H9 (cell line): ENCODE measurements around the gene LMBR1. TPM values are rescaled to one million over a fixed set of nuclear protein-coding genes. Genes with fewer than 3 reads are reported as not detected.

Source experiments
- DNase-seq: peaks from one replicate; pipeline ENCODE4 v3.0.0-alpha.2; 2017
- H2AFZ ChIP-seq: one replicate; pipeline ENCODE4 v1.6.1; 2013; ENCODE audit warnings: mild to moderate bottlenecking, low read length, control low read depth, moderate library complexity
- H2AK5ac ChIP-seq: 2 replicates; pipeline ENCODE4 v1.6.1; 2013; ENCODE audit warnings: low read length, control low read depth, mixed read lengths; ENCODE audit not compliant: insufficient read length
- H2BK120ac ChIP-seq: one replicate; pipeline ENCODE4 v1.6.1; 2013; ENCODE audit warnings: low read depth, mild to moderate bottlenecking, low read length, control low read depth, inconsistent platforms; ENCODE audit not compliant: poor library complexity, severe bottlenecking
- H2BK12ac ChIP-seq: 2 replicates; pipeline ENCODE4 v1.6.1; 2013; ENCODE audit warnings: low read length, control low read depth, mixed read lengths, low read depth; ENCODE audit not compliant: insufficient read length
- H2BK15ac ChIP-seq: 2 replicates; pipeline ENCODE4 v1.6.1; 2013; ENCODE audit warnings: low read depth, low read length, control low read depth
- H2BK20ac ChIP-seq: one replicate; pipeline ENCODE4 v1.6.1; 2013; ENCODE audit warnings: low read depth, mild to moderate bottlenecking, low read length, control low read depth, inconsistent platforms; ENCODE audit not compliant: poor library complexity, severe bottlenecking
- H2BK5ac ChIP-seq: 2 replicates; pipeline ENCODE4 v1.6.1; 2013; ENCODE audit warnings: low read length, control low read depth, mixed read lengths; ENCODE audit not compliant: insufficient read length
- H3K14ac ChIP-seq: 2 replicates; pipeline ENCODE4 v1.6.1; 2013; ENCODE audit warnings: low read length, control low read depth; ENCODE audit not compliant: insufficient read depth
- H3K18ac ChIP-seq: 2 replicates; pipeline ENCODE4 v1.6.1; 2013; ENCODE audit warnings: low read depth, mild to moderate bottlenecking, mixed read lengths, low read length, control low read depth; ENCODE audit not compliant: insufficient read length
- H3K23ac ChIP-seq: 2 replicates; pipeline ENCODE4 v1.6.1; 2013; ENCODE audit warnings: low read length, control low read depth, mixed read lengths, low read depth; ENCODE audit not compliant: insufficient read length
- H3K23me2 ChIP-seq: 2 replicates; pipeline ENCODE4 v1.6.1; 2013; ENCODE audit warnings: low read depth, mild to moderate bottlenecking, mixed read lengths, low read length, control low read depth; ENCODE audit not compliant: insufficient read length, poor library complexity, severe bottlenecking
- H3K27ac ChIP-seq: 2 replicates; pipeline ENCODE4 v1.5.1; 2013; ENCODE audit warnings: low read length, control low read depth, mixed read lengths, low read depth; ENCODE audit not compliant: insufficient read length
- H3K27me3 ChIP-seq: 2 replicates; pipeline ENCODE4 v1.6.1; 2013; ENCODE audit warnings: low read length, control low read depth, inconsistent platforms; ENCODE audit not compliant: insufficient read depth
- H3K4ac ChIP-seq: 2 replicates; pipeline ENCODE4 v1.6.1; 2013; ENCODE audit warnings: low read depth, mild to moderate bottlenecking, control low read depth, inconsistent platforms, low read length, moderate library complexity
- H3K4me1 ChIP-seq: 2 replicates; pipeline ENCODE4 v1.6.1; 2013; ENCODE audit warnings: low read length, control low read depth, inconsistent platforms; ENCODE audit not compliant: insufficient read depth
- H3K4me2 ChIP-seq: 2 replicates; pipeline ENCODE4 v1.6.1; 2013; ENCODE audit warnings: low read length, control low read depth, mixed read lengths; ENCODE audit not compliant: insufficient read length, insufficient read depth
- H3K56ac ChIP-seq: 2 replicates; pipeline ENCODE4 v1.6.1; 2013; ENCODE audit warnings: low read depth, mild to moderate bottlenecking, mixed read lengths, low read length, control low read depth; ENCODE audit not compliant: insufficient read length
- H3K79me1 ChIP-seq: 2 replicates; pipeline ENCODE4 v1.6.1; 2013; ENCODE audit warnings: low read depth, mild to moderate bottlenecking, moderate library complexity, low read length, control low read depth, inconsistent platforms; ENCODE audit not compliant: insufficient read depth, poor library complexity, severe bottlenecking
- H3K79me2 ChIP-seq: 2 replicates; pipeline ENCODE4 v1.6.1; 2013; ENCODE audit warnings: low read length, control low read depth, inconsistent platforms; ENCODE audit not compliant: insufficient read depth
- H3K9ac ChIP-seq: 2 replicates; pipeline ENCODE4 v1.6.1; 2013; ENCODE audit warnings: low read length, control low read depth, mixed read lengths; ENCODE audit not compliant: insufficient read length; ENCODE audit errors: extremely low read depth
- H3K9me3 ChIP-seq: one replicate; pipeline ENCODE4 v1.6.1; 2013; ENCODE audit warnings: low read depth, low read length, inconsistent platforms; ENCODE audit not compliant: control insufficient read depth
- H3T11ph ChIP-seq: one replicate; pipeline ENCODE4 v1.6.1; 2013; ENCODE audit warnings: mild to moderate bottlenecking, low read length, control low read depth, inconsistent platforms
- H4K20me1 ChIP-seq: one replicate; pipeline ENCODE4 v1.6.1; 2013; ENCODE audit not compliant: control insufficient read depth, insufficient read length, insufficient read depth
- H4K5ac ChIP-seq: 2 replicates; pipeline ENCODE4 v1.6.1; 2013; ENCODE audit warnings: low read depth, mild to moderate bottlenecking, mixed read lengths, low read length, control low read depth; ENCODE audit not compliant: insufficient read length
- H4K8ac ChIP-seq: replicated peaks from 2 replicates; pipeline ENCODE4 v1.6.1; 2013; ENCODE audit warnings: low read length, control low read depth, mixed read lengths, low read depth; ENCODE audit not compliant: insufficient read length
- H4K91ac ChIP-seq: 2 replicates; pipeline ENCODE4 v1.6.1; 2013; ENCODE audit warnings: low read depth, mild to moderate bottlenecking, moderate library complexity, mixed read lengths, low read length, control low read depth; ENCODE audit not compliant: insufficient read length
- H3K27ac Mint-ChIP-seq, 3 experiments: 2 replicates in 2 of 3; 3 replicates in 1 of 3; pipeline ENCODE4 v1.8.0; 2020 to 2021; ENCODE audit warnings: mixed read lengths in 3 of 3, mild to moderate bottlenecking in 1 of 3, moderate library complexity in 1 of 3
- H3K27me3 Mint-ChIP-seq: 2 replicates; pipeline ENCODE4 v1.8.0; 2021; ENCODE audit warnings: low read depth, mild to moderate bottlenecking, moderate library complexity, mixed read lengths
- H3K36me3 Mint-ChIP-seq, 3 experiments: 2 replicates in 2 of 3; 3 replicates in 1 of 3; pipeline ENCODE4 v1.8.0; 2020 to 2021; ENCODE audit warnings: low read depth in 3 of 3, mixed read lengths in 3 of 3; ENCODE audit not compliant: insufficient read depth in 1 of 3
- H3K4me1 Mint-ChIP-seq, 2 experiments: 2 replicates each; pipeline ENCODE4 v1.8.0; 2020; ENCODE audit warnings: mixed read lengths in 2 of 2
- H3K4me3 Mint-ChIP-seq, 2 experiments: 2 replicates in 1 of 2; 3 replicates in 1 of 2; pipeline ENCODE4 v1.8.0; 2020 to 2021; ENCODE audit warnings: mild to moderate bottlenecking in 2 of 2, mixed read lengths in 2 of 2, moderate library complexity in 1 of 2
- H3K9me3 Mint-ChIP-seq, 2 experiments: 2 replicates in 1 of 2; 3 replicates in 1 of 2; pipeline ENCODE4 v1.8.0; 2020; ENCODE audit warnings: mild to moderate bottlenecking in 2 of 2, mixed read lengths in 2 of 2, moderate library complexity in 1 of 2
- WGBS: extraction: QIAGEN DNeasy Blood & Tissue Kit; methylation state at CpG from one replicate; pipeline ENCODE4 v1.1.7; 2013; ENCODE audit warnings: missing lambda C conversion rate, low lambda C conversion rate, mixed read lengths; ENCODE audit not compliant: insufficient read length; ENCODE audit errors: extremely low coverage; 5-methylcytosine and 5-hydroxymethylcytosine counted together
- total RNA-seq: library from RNA; stranded (reverse); gene quantifications from 2 replicates; pipeline ENCODE4 v1.2.1, GENCODE V29; 2021
- TF ChIP-seq, protein P1 (sequence below): fragments of 200-600 bp; sonication (generic); conservative IDR thresholded peaks from 3 replicates; pipeline ENCODE4 v1.8.0; 2021; ENCODE audit warnings: antibody characterized with exemption, mild to moderate bottlenecking

Gene LMBR1
- total RNA-seq, 1 experiment from 2014 or later = 62.3 TPM

DNA sequence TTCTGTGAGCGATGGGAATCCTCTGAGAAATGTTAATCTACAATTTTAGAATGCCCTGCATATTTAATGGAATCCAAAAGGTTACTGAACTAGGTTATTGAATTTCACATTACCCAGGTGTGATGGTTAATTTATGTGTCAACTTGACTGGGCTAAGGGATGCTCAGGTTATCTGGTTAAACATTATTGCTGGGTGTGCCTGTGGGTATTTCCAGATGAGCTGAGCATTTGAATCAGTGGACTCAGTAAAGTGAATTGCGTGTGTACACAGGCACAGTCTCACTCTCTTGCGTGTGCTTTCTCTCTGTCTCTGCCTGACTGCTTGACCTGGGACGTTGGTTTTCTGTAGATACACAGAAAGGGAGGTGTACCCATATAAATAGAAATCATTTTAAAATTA is 230.7 kb downstream of the LMBR1 start:
- no peaks in the 10 kb centered on the region for H3K23me2 ChIP-seq
- H2BK5ac ChIP-seq = no peak overlapping the region
- TF ChIP-seq, protein P1, sequence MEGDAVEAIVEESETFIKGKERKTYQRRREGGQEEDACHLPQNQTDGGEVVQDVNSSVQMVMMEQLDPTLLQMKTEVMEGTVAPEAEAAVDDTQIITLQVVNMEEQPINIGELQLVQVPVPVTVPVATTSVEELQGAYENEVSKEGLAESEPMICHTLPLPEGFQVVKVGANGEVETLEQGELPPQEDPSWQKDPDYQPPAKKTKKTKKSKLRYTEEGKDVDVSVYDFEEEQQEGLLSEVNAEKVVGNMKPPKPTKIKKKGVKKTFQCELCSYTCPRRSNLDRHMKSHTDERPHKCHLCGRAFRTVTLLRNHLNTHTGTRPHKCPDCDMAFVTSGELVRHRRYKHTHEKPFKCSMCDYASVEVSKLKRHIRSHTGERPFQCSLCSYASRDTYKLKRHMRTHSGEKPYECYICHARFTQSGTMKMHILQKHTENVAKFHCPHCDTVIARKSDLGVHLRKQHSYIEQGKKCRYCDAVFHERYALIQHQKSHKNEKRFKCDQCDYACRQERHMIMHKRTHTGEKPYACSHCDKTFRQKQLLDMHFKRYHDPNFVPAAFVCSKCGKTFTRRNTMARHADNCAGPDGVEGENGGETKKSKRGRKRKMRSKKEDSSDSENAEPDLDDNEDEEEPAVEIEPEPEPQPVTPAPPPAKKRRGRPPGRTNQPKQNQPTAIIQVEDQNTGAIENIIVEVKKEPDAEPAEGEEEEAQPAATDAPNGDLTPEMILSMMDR = no peak
- Mint-ChIP-seq H3K27me3 (no peaks in the 10 kb centered on the region), H3K4me1 (peaks cover 33 to 37% of the 10 kb centered on the region in 2 experiments), H3K36me3 (no peaks in the 10 kb centered on the region), H3K27ac (no peak overlapping the region), H3K4me3 (no peak overlapping the region), H3K9me3 (no peaks in the 10 kb centered on the region)
- H3K4me2 ChIP-seq = no peak overlapping the region
- H3K18ac ChIP-seq = no peak overlapping the region
- H3K79me2 ChIP-seq = no peaks in the 10 kb centered on the region
- H2BK12ac ChIP-seq = no peak overlapping the region
- H3K79me1 ChIP-seq = no peaks in the 10 kb centered on the region
- H3K9ac ChIP-seq = no peak overlapping the region
- no peak overlapping the region for H2AFZ ChIP-seq
- H2BK120ac ChIP-seq = no peak overlapping the region
- H3K27me3 ChIP-seq = no peaks in the 10 kb centered on the region
- WGBS = no CpG with 5 or more reads among the region's 4 CpGs
- no peak overlapping the region for H4K5ac ChIP-seq
- H3K56ac ChIP-seq = no peak overlapping the region
- no peak overlapping the region for H2BK15ac ChIP-seq
- H3K27ac ChIP-seq = no peak overlapping the region
- H4K8ac ChIP-seq = no peak overlapping the region
- H4K20me1 ChIP-seq = no peaks in the 10 kb centered on the region
- H3K9me3 ChIP-seq = no peaks in the 10 kb centered on the region
- no peak overlapping the region for H4K91ac ChIP-seq
- H3T11ph ChIP-seq = no peak overlapping the region
- H3K4ac ChIP-seq = no peak overlapping the region
- H3K14ac ChIP-seq = no peak overlapping the region
- H2BK20ac ChIP-seq = no peak overlapping the region
- no peak overlapping the region for H2AK5ac ChIP-seq
- peaks cover 10% of the 10 kb centered on the region; the same call in 1 of the 2 replicates for H3K4me1 ChIP-seq
- H3K23ac ChIP-seq = no peak overlapping the region
- DNase-seq = no peak
